H1 (cell line): ENCODE measurements around the gene EVX2. TPM values are rescaled to one million over a fixed set of nuclear protein-coding genes. Genes with fewer than 3 reads are reported as not detected.

Experiments
- CTCF ChIA-PET: fragments of 300-600 bp; sonication (Branson Sonifier 250); formaldehyde crosslinking; loops from one replicate; lab custom pipeline; 2021; ENCODE audit not compliant: partially characterized antibody; lab: Charles Lee
- POLR2A ChIA-PET: fragments of 300-600 bp; sonication (Branson Sonifier 250); formaldehyde crosslinking; loops from one replicate; lab custom pipeline; 2021; ENCODE audit warnings: inconsistent platforms; ENCODE audit not compliant: partially characterized antibody; lab: Charles Lee
- DNase-seq, 2 experiments: peaks; one replicate each; pipeline versions ENCODE4 v3.0.0 to v3.0.0-alpha.2; 2010 to 2022; ENCODE audit warnings: low spot score in 2 of 2, low read depth in 1 of 2, mixed read lengths in 1 of 2
- FAIRE-seq: peaks from 2 replicates; lab custom pipeline; 2011; peaks lifted over from hg19 to GRCh38; lab: Jason Lieb, UNC
- H2AFZ ChIP-seq: 2 replicates; pipeline ENCODE4 v1.8.1; 2012; ENCODE audit warnings: low read length, inconsistent platforms
- H2AK5ac ChIP-seq: 2 replicates; pipeline ENCODE4 v1.6.1; 2013; ENCODE audit warnings: low read depth, low read length
- H2BK120ac ChIP-seq: replicated peaks from 2 replicates; pipeline ENCODE3; 2013; ENCODE audit warnings: low read depth, low read length, inconsistent platforms
- H2BK12ac ChIP-seq: 2 replicates; pipeline ENCODE4 v1.6.1; 2013; ENCODE audit warnings: low read depth, low read length
- H2BK15ac ChIP-seq: 2 replicates; pipeline ENCODE4 v1.6.1; 2013; ENCODE audit warnings: low read length
- H2BK20ac ChIP-seq: 2 replicates; pipeline ENCODE4 v1.6.1; 2013; ENCODE audit warnings: low read length
- H2BK5ac ChIP-seq: 2 replicates; pipeline ENCODE4 v1.6.1; 2013; ENCODE audit warnings: low read depth, low read length
- H3K14ac ChIP-seq: 2 replicates; pipeline ENCODE4 v1.6.1; 2013; ENCODE audit warnings: inconsistent platforms; ENCODE audit not compliant: insufficient read length
- H3K18ac ChIP-seq: 2 replicates; pipeline ENCODE4 v1.6.1; 2013; ENCODE audit warnings: low read length; ENCODE audit errors: extremely low read depth
- H3K23ac ChIP-seq: 2 replicates; pipeline ENCODE4 v1.6.1; 2013; ENCODE audit warnings: inconsistent platforms; ENCODE audit not compliant: insufficient read length
- H3K23me2 ChIP-seq: 2 replicates; pipeline ENCODE4 v1.6.1; 2013; ENCODE audit warnings: low read depth, low read length
- H3K27ac ChIP-seq: 2 replicates; pipeline ENCODE4 v1.6.1; 2011; ENCODE audit warnings: low read depth, low read length, inconsistent platforms
- H3K27me3 ChIP-seq, 4 experiments: replicated peaks in 1 of 4; 1 replicate in 1 of 4; 2 replicates in 3 of 4; pipeline versions ENCODE4 v1.6.1 to v1.8.1; 2011 to 2013; ENCODE audit warnings: low read length in 3 of 4, mild to moderate bottlenecking in 3 of 4, inconsistent platforms in 2 of 4, mixed read lengths in 2 of 4, moderate library complexity in 1 of 4; ENCODE audit not compliant: control insufficient read depth in 3 of 4, insufficient read depth in 3 of 4; ENCODE audit errors: extremely low read depth in 1 of 4
- H3K36me3 ChIP-seq, 4 experiments: 2 replicates each; pipeline versions ENCODE4 v1.6.1 to v1.8.1; 2011 to 2013; ENCODE audit warnings: mild to moderate bottlenecking in 4 of 4, low read length in 3 of 4, moderate library complexity in 2 of 4, control low read depth in 1 of 4, inconsistent platforms in 1 of 4; ENCODE audit not compliant: insufficient read depth in 4 of 4, control insufficient read depth in 2 of 4
- H3K4ac ChIP-seq: replicated peaks from 2 replicates; pipeline ENCODE3; 2013; ENCODE audit warnings: low read length, low read depth, mixed read lengths, inconsistent platforms; ENCODE audit not compliant: insufficient read length
- H3K4me1 ChIP-seq, 4 experiments: replicated peaks in 1 of 4; 1 replicate in 1 of 4; 2 replicates in 3 of 4; pipeline versions ENCODE4 v1.6.1 to v1.8.1; 2011 to 2013; ENCODE audit warnings: low read length in 3 of 4, inconsistent platforms in 2 of 4, mixed read lengths in 1 of 4; ENCODE audit not compliant: insufficient read depth in 4 of 4, control insufficient read depth in 3 of 4
- H3K4me2 ChIP-seq, 2 experiments: 2 replicates each; pipeline versions ENCODE4 v1.6.1 to v1.8.1; 2011 to 2013; ENCODE audit warnings: low read depth in 2 of 2, low read length in 2 of 2, control low read depth in 1 of 2, inconsistent platforms in 1 of 2, mild to moderate bottlenecking in 1 of 2; ENCODE audit not compliant: insufficient read depth in 1 of 2
- H3K4me3 ChIP-seq, 4 experiments: fragments of 200-600, 300-600 bp in 1 of 4; sonication (generic), shearing (Covaris generic), sonication (Bioruptor Twin) in 1 of 4; 2 replicates each; pipeline versions ENCODE4 v1.5.1 to v1.8.1; 2011 to 2016; ENCODE audit warnings: low read length in 4 of 4, low read depth in 3 of 4, control low read depth in 2 of 4, inconsistent platforms in 2 of 4, mild to moderate bottlenecking in 2 of 4, mixed read lengths in 1 of 4, moderate library complexity in 1 of 4; ENCODE audit not compliant: insufficient read depth in 2 of 4; ENCODE audit errors: extremely low read depth in 1 of 4
- H3K56ac ChIP-seq: replicated peaks from 2 replicates; pipeline ENCODE3; 2013; ENCODE audit warnings: low read depth, mild to moderate bottlenecking, mixed read lengths, low read length, inconsistent platforms; ENCODE audit not compliant: insufficient read length
- H3K79me1 ChIP-seq: 2 replicates; pipeline ENCODE4 v1.6.1; 2013; ENCODE audit warnings: low read depth, low read length, control low read depth
- H3K79me2 ChIP-seq, 2 experiments: 2 replicates each; pipeline versions ENCODE4 v1.6.1 to v1.8.1; 2012 to 2013; ENCODE audit warnings: low read length in 2 of 2, mild to moderate bottlenecking in 2 of 2, inconsistent platforms in 1 of 2; ENCODE audit not compliant: insufficient read depth in 2 of 2, control insufficient read depth in 1 of 2
- H3K9ac ChIP-seq, 4 experiments: replicated peaks in 1 of 4; 1 replicate in 1 of 4; 2 replicates in 3 of 4; pipeline versions ENCODE4 v1.6.1 to v1.8.1; 2011 to 2013; ENCODE audit warnings: low read depth in 3 of 4, low read length in 3 of 4, control low read depth in 2 of 4, mild to moderate bottlenecking in 2 of 4, moderate library complexity in 2 of 4, inconsistent platforms in 1 of 4; ENCODE audit errors: extremely low read depth in 1 of 4
- H3K9me3 ChIP-seq, 2 experiments: 2 replicates each; pipeline versions ENCODE4 v1.6.1 to v1.8.1; 2012 to 2013; ENCODE audit warnings: mild to moderate bottlenecking in 2 of 2, moderate library complexity in 2 of 2, control low read depth in 1 of 2, inconsistent platforms in 1 of 2, low read depth in 1 of 2, low read length in 1 of 2, mixed read lengths in 1 of 2; ENCODE audit not compliant: insufficient read depth in 2 of 2
- H4K20me1 ChIP-seq, 2 experiments: replicated peaks in 1 of 2; 2 replicates each; pipeline versions ENCODE3 to v1.8.1; 2011 to 2013; ENCODE audit warnings: inconsistent platforms in 2 of 2, low read length in 2 of 2, mild to moderate bottlenecking in 1 of 2; ENCODE audit not compliant: insufficient read depth in 2 of 2, control insufficient read depth in 1 of 2
- H4K5ac ChIP-seq: 2 replicates; pipeline ENCODE4 v1.6.1; 2013; ENCODE audit warnings: low read length, low read depth, mixed read lengths, inconsistent platforms; ENCODE audit not compliant: insufficient read length
- H4K8ac ChIP-seq: 2 replicates; pipeline ENCODE4 v1.8.0; 2013; ENCODE audit warnings: mild to moderate bottlenecking, moderate library complexity, low read length, inconsistent platforms; ENCODE audit not compliant: insufficient read depth; ENCODE audit errors: extremely low read depth
- H4K91ac ChIP-seq: replicated peaks from 2 replicates; pipeline ENCODE3; 2013; ENCODE audit warnings: low read length, mixed read lengths, inconsistent platforms; ENCODE audit not compliant: insufficient read length
- ATF2 ChIP-seq: IDR thresholded peaks from 2 replicates; pipeline ENCODE4 v1.6.1; 2012; ENCODE audit warnings: low read length, inconsistent platforms
- BACH1 ChIP-seq: IDR thresholded peaks from 2 replicates; pipeline ENCODE4 v1.6.1; 2012; ENCODE audit warnings: low read length, improper control_type of control experiment
- CTBP2 ChIP-seq: IDR thresholded peaks from 2 replicates; pipeline ENCODE4 v1.7.0; 2011; ENCODE audit warnings: borderline replicate concordance, mild to moderate bottlenecking, moderate library complexity, mixed read lengths, low read length; ENCODE audit not compliant: insufficient read depth, insufficient read length
- GABPA ChIP-seq: IDR thresholded peaks from 2 replicates; pipeline ENCODE4 v1.6.1; 2011; ENCODE audit warnings: mild to moderate bottlenecking, low read length, moderate library complexity, borderline replicate concordance; ENCODE audit not compliant: insufficient read depth
- KDM5A ChIP-seq: fragments of 200-600 bp; IDR thresholded peaks from 2 replicates; pipeline ENCODE4 v1.7.1; 2012; ENCODE audit warnings: mild to moderate bottlenecking, low read length, inconsistent platforms, mixed read lengths
- POU5F1 ChIP-seq: IDR thresholded peaks from 2 replicates; pipeline ENCODE4 v1.6.1; 2011; ENCODE audit warnings: low read depth, mild to moderate bottlenecking, low read length, moderate library complexity
- RXRA ChIP-seq: IDR thresholded peaks from 2 replicates; pipeline ENCODE4 v1.6.1; 2011; ENCODE audit warnings: low read depth, mild to moderate bottlenecking, low read length, moderate library complexity; ENCODE audit not compliant: insufficient read depth
- SUZ12 ChIP-seq: fragments of 200-600 bp; sonication (generic); IDR thresholded peaks from 2 replicates; pipeline ENCODE4 v1.6.1; 2012; ENCODE audit warnings: mild to moderate bottlenecking, inconsistent platforms, low read length, moderate library complexity, mixed read lengths
- TEAD4 ChIP-seq: IDR thresholded peaks from 2 replicates; pipeline ENCODE4 v1.6.1; 2012; ENCODE audit warnings: low read depth, low read length, inconsistent platforms, mixed read lengths
- WGBS, 2 experiments: shearing (Covaris generic) in 1 of 2; methylation state at CpG; one replicate each; pipeline versions ENCODE4 v1.1.6 to v1.1.7; 2013 to 2015; ENCODE audit warnings: low lambda C conversion rate in 2 of 2, mixed read lengths in 2 of 2, inconsistent platforms in 1 of 2, low coverage in 1 of 2, missing lambda C conversion rate in 1 of 2; ENCODE audit not compliant: insufficient replicate concordance in 2 of 2, insufficient coverage in 1 of 2, insufficient read length in 1 of 2; ENCODE audit errors: extremely low coverage in 1 of 2, missing lambda C conversion rate in 1 of 2; 5-methylcytosine and 5-hydroxymethylcytosine counted together
- polyA plus RNA-seq, 7 experiments: library from polyadenylated mRNA; depleted of rRNA in 3 of 7; stranded (reverse) in 5 of 7; unstranded in 2 of 7; fragments of >200 nt in 5 of 7; fragments of 200-250 nt in 2 of 7; gene quantifications; 1 replicate in 5 of 7; 2 replicates in 1 of 7; 4 replicates in 1 of 7; pipeline versions ENCODE4 v1.2.1 to v1.2.3, GENCODE V29; 2011 to 2013; ENCODE audit warnings: missing spikeins in 2 of 7, mixed read lengths in 2 of 7
- total RNA-seq: library from RNA; stranded (reverse); fragmentation: NEBNext Ultra II Directional; extraction: Animal tissue kit (Norgen Biotek cat#: 25700); gene quantifications from 2 replicates; pipeline ENCODE4 v1.2.1, GENCODE V29; 2021

EVX2 gene
- total and polyA plus RNA-seq, 2 of the 8 experiments (the other 6 are each of a cell fraction or from before 2014, with no cell fraction given) = not detected

GRCh38 chr2:176121190-176122051, 37.7 kb upstream of the EVX2 start:
- 6% methylated on average over 49 of the region's 53 CpGs; no CpG with 5 or more reads in 1 of the 2 experiments for WGBS, 2 experiments
- Histone ChIP-seq H3K9me3 (peaks cover 0 to 12% of the 10 kb centered on the region in 2 experiments; a peak in 2 of 4 replicates), H3K79me1 (no peaks in the 10 kb centered on the region), H3K4me3 (0 out of 8 replicates have a peak overlapping the region, but pooled peaks of 1 of the 4 experiments have one; percentile 49), H3K23me2 (peaks cover 2% of the 10 kb centered on the region; the same call in 1 of the 2 replicates), H3K23ac (no peak overlapping the region), H3K4me2 (peak overlapping the region; percentile 0 to 56; a peak in 2 of 4 replicates), H3K27me3 (peaks cover 96 to 100% (median 100%) of the 10 kb centered on the region in 4 experiments), H4K20me1 (peaks cover 21 to 39% of the 10 kb centered on the region in 2 experiments), H3K4ac (no peak overlapping the region), H3K36me3 (peaks cover 0 to 31% (median 0%) of the 10 kb centered on the region in 4 experiments; a peak in 1 of 8 replicates), H3K14ac (no peak overlapping the region), H3K27ac (no peak overlapping the region), H2BK120ac (no peak overlapping the region), H2BK15ac (no peak overlapping the region), H3K79me2 (no peaks in the 10 kb centered on the region), H2BK12ac (no peak overlapping the region), H2BK5ac (no peak overlapping the region), H4K8ac (peak overlapping the region; percentile 42), H4K5ac (no peak overlapping the region), H2AK5ac (no peak overlapping the region), H3K18ac (no peak overlapping the region), H2AFZ (no peak overlapping the region), H3K9ac (no peak overlapping the region; a peak in 1 of 7 replicates), H3K56ac (no peak overlapping the region), H2BK20ac (no peak overlapping the region), H3K4me1 (peaks cover 0 to 10% (median 5%) of the 10 kb centered on the region in 4 experiments; a peak in 3 of 7 replicates), H4K91ac (no peak overlapping the region)
- peak in 1 of 2 experiments; percentile 66 for DNase-seq
- ChIA-PET POLR2A (interaction anchor here (0.6 kb wide), 1 partner anchor 909 kb away, joined by 3 read pairs; no protein-coding TSS in a partner anchor), CTCF (interaction anchor here (0.6 to 4.7 kb wide), 20 partner anchors 9 to 1027 kb away, joined by 3 to 42 read pairs (median 5); partner anchors contain the start of gene HOXD8)
- no peak for FAIRE-seq
- TF ChIP-seq BACH1 (no peak), POU5F1 (no peak), TEAD4 (no peak), SUZ12 (peak; percentile 94), ATF2 (no peak), RXRA (no peak), KDM5A (no peak), CTBP2 (peak; percentile 84), GABPA (no peak)
